Measurements from ENCODE around the gene SOST. TPM values are rescaled to one million over a fixed set of nuclear protein-coding genes. Genes with fewer than 3 reads are reported as not detected.

The SOST gene
- total and polyA plus RNA-seq, 7 donors, result not detected

DNA sequence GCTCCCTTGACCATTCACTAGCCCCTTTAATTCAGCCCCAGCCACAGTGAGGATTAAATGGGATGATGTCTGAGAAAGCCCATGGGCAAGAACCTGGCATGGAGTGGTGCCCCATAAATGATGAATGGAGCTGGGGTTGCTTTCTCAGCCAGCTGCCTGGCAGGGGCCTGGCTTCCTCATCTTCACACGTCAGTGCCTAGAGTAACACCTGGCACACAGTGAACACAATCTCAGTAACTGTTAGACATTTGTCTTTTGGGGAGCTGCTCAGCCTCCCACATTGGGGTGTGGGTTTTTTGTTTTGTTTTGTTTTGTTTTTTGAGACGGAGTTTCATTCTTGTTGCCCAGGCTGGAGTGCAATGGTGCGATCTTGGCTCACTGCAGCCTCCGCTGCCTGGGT lies 49.4 kb downstream of the SOST start:
- intact Hi-C loops (cut with DNase I), result no loop called here
- WGBS, 2 donors, result 90 to 92% methylated on average over 4 of the region's 4 CpGs
- Histone ChIP-seq H3K4me1 (peaks cover 0 to 10% (median 9%) of the 10 kb centered on the region in 4 donors), H3K27me3 (peaks cover 8 to 43% (median 34%) of the 10 kb centered on the region in 3 donors), H3K36me3 (no peaks in the 10 kb centered on the region), H3K27ac (no peak overlapping the region), H3K9me3 (no peaks in the 10 kb centered on the region), H3K4me3 (no peak overlapping the region)
- TF ChIP-seq POLR2A (IDR thresholded peaks at IDR 0.05) (no peak), EP300 (IDR thresholded peaks at IDR 0.05) (no peak), POLR2AphosphoS5 (IDR thresholded peaks at IDR 0.05) (no peak)
- TF ChIP-seq, protein P1, sequence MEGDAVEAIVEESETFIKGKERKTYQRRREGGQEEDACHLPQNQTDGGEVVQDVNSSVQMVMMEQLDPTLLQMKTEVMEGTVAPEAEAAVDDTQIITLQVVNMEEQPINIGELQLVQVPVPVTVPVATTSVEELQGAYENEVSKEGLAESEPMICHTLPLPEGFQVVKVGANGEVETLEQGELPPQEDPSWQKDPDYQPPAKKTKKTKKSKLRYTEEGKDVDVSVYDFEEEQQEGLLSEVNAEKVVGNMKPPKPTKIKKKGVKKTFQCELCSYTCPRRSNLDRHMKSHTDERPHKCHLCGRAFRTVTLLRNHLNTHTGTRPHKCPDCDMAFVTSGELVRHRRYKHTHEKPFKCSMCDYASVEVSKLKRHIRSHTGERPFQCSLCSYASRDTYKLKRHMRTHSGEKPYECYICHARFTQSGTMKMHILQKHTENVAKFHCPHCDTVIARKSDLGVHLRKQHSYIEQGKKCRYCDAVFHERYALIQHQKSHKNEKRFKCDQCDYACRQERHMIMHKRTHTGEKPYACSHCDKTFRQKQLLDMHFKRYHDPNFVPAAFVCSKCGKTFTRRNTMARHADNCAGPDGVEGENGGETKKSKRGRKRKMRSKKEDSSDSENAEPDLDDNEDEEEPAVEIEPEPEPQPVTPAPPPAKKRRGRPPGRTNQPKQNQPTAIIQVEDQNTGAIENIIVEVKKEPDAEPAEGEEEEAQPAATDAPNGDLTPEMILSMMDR (IDR thresholded peaks at IDR 0.05), result no peak
- no peak for DNase-seq

DNA sequence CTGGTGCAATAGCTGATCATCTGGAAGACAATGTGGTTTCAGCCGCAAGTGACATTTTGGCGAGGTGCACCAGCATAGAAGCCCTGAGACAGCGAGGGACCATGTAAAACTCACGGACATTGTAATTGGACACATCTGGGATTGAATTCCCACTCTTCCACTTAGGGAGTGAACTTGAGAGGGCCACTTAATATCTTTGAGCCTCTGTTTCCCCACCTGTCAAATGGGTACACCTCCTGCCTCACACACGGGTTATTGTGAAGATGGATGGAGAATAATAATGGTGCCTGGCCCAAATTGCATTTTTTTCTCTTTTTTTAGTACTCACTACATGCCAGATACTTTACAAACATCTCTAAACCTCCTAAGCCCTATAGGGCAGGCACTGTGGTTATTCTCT lies 51.4 kb downstream of the SOST start:
- H3K9me3 ChIP-seq, result no peaks in the 10 kb centered on the region
- DNase-seq, result no peak
- peaks cover 8 to 27% (median 18%) of the 10 kb centered on the region in 3 donors for H3K27me3 ChIP-seq
- no peaks in the 10 kb centered on the region for H3K4me1 ChIP-seq
- no peak overlapping the region for H3K4me3 ChIP-seq
- intact Hi-C loops (cut with DNase I), result no loop called here
- 89 to 93% methylated on average over 5 of the region's 5 CpGs for WGBS, 2 donors
- TF ChIP-seq POLR2AphosphoS5 (IDR thresholded peaks at IDR 0.05), result no peak
- TF ChIP-seq POLR2A (IDR thresholded peaks at IDR 0.05), result no peak
- TF ChIP-seq, protein P1 (IDR thresholded peaks at IDR 0.05), result no peak
- no peak for TF ChIP-seq EP300 (IDR thresholded peaks at IDR 0.05)
- no peak overlapping the region for H3K27ac ChIP-seq
- H3K36me3 ChIP-seq, result no peaks in the 10 kb centered on the region

DNA sequence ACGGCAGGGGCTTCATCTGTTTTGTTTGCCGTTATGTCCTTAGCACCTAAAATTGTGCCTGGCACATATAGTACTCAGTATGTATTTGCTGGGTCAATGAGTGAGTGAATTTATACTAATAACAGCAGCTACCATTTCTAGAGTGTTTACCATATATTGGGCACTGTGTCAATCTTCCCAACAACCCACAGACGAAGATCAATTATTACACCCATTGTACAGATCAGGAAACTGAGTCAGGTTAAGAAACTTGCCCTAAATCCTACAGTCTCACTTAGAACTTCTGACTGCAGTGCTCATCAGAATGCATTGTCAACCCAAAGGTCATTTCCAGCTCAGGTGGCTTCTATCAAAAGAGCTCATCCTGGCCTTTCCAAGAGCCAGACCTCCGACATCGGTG lies 52.4 kb downstream of the SOST start:
- no peaks in the 10 kb centered on the region for H3K9me3 ChIP-seq
- H3K27me3 ChIP-seq, result peaks cover 8 to 21% (median 13%) of the 10 kb centered on the region in 3 donors
- no peak for DNase-seq
- intact Hi-C loops (cut with DNase I), result no loop called here
- 82 to 87% methylated on average over 5 of the region's 5 CpGs for WGBS, 2 donors
- TF ChIP-seq EP300 (IDR thresholded peaks at IDR 0.05) (no peak), POLR2A (IDR thresholded peaks at IDR 0.05) (no peak), POLR2AphosphoS5 (IDR thresholded peaks at IDR 0.05) (no peak)
- TF ChIP-seq, protein P1 (IDR thresholded peaks at IDR 0.05), result no peak
- no peak overlapping the region for H3K4me3 ChIP-seq
- H3K27ac ChIP-seq, result no peak overlapping the region
- H3K4me1 ChIP-seq, result no peaks in the 10 kb centered on the region
- no peaks in the 10 kb centered on the region for H3K36me3 ChIP-seq

Other genes starting within 250 kb of the SOST start
- 1 to 10 TPM in 2 of 4 donors, not detected in 2; 1.1 to 1.8 TPM for gene ETV4, start 212.5 kb downstream of the SOST start, total RNA-seq
- 1 to 10 TPM in 2 of 3 donors, under 1 TPM in 1; 0.46 to 2.6 (median 1.2) TPM for gene ETV4, start 212.5 kb downstream of the SOST start, polyA plus RNA-seq
- gene MEOX1, start 96.9 kb downstream of the SOST start, total RNA-seq, result 1 to 10 TPM; 2.5 to 5.3 (median 2.9) TPM
- gene MEOX1, start 96.9 kb downstream of the SOST start, polyA plus RNA-seq, result 1 to 10 TPM in 1 of 3 donors, under 1 TPM in 2; 0.23 to 3.4 (median 0.60) TPM
- gene DUSP3, start 20.2 kb upstream of the SOST start, total RNA-seq, result 100 to 1,000 TPM in 3 of 4 donors, 10 to 100 TPM in 1; 70.4 to 140 (median 120) TPM
- gene DUSP3, start 20.2 kb upstream of the SOST start, polyA plus RNA-seq, result 10 to 100 TPM; 32.3 to 57.1 (median 47.2) TPM
- not detected for gene CFAP97D1, start 21.6 kb upstream of the SOST start, total RNA-seq
- gene CFAP97D1, start 21.6 kb upstream of the SOST start, polyA plus RNA-seq, result not detected
- gene MPP3, start 74.4 kb upstream of the SOST start, total RNA-seq, result 10 to 100 TPM in 1 of 4 donors, 1 to 10 TPM in 3; 5.0 to 10.5 (median 6.0) TPM
- 1 to 10 TPM in 2 of 3 donors, under 1 TPM in 1; 0.23 to 1.9 (median 1.2) TPM for gene MPP3, start 74.4 kb upstream of the SOST start, polyA plus RNA-seq
- 1 to 10 TPM; 1.5 to 5.3 (median 2.6) TPM for gene CD300LG, start 88.4 kb upstream of the SOST start, total RNA-seq
- 1 to 10 TPM in 1 of 3 donors, under 1 TPM in 1, not detected in 1; 0.60 to 1.5 TPM for gene CD300LG, start 88.4 kb upstream of the SOST start, polyA plus RNA-seq
- gene MPP2, start 148.7 kb upstream of the SOST start, total RNA-seq, result 10 to 100 TPM; 10.9 to 33.0 (median 14.9) TPM
- gene MPP2, start 148.7 kb upstream of the SOST start, polyA plus RNA-seq, result 1 to 10 TPM in 1 of 3 donors, under 1 TPM in 2; 0.23 to 1.6 (median 0.60) TPM
- not detected for gene PPY, start 183.7 kb upstream of the SOST start, total RNA-seq
- gene PPY, start 183.7 kb upstream of the SOST start, polyA plus RNA-seq, result not detected
- gene PYY, start 195.1 kb upstream of the SOST start, total RNA-seq, result 1 to 10 TPM in 1 of 4 donors, not detected in 3; 3.2 TPM
- 100 to 1,000 TPM in 1 of 3 donors, 10 to 100 TPM in 2; 32.6 to 185 (median 63.1) TPM for gene PYY, start 195.1 kb upstream of the SOST start, polyA plus RNA-seq
- 1 to 10 TPM in 1 of 4 donors, under 1 TPM in 3; 0.54 to 1.4 (median 0.77) TPM for gene NAGS, start 245.8 kb upstream of the SOST start, total RNA-seq
- gene NAGS, start 245.8 kb upstream of the SOST start, polyA plus RNA-seq, result 10 to 100 TPM in 2 of 3 donors, 1 to 10 TPM in 1; 3.9 to 13.2 (median 10.9) TPM